ENCODE results near the gene IL6R. TPM values are rescaled to one million over a fixed set of nuclear protein-coding genes. Genes with fewer than 3 reads are reported as not detected.
A peak's percentile ranks its signal among the peaks of the same experiment; 100 is the strongest.

Gene IL6R
- total RNA-seq, 1 donor from 2014 or later, result 2.2 TPM

DNA sequence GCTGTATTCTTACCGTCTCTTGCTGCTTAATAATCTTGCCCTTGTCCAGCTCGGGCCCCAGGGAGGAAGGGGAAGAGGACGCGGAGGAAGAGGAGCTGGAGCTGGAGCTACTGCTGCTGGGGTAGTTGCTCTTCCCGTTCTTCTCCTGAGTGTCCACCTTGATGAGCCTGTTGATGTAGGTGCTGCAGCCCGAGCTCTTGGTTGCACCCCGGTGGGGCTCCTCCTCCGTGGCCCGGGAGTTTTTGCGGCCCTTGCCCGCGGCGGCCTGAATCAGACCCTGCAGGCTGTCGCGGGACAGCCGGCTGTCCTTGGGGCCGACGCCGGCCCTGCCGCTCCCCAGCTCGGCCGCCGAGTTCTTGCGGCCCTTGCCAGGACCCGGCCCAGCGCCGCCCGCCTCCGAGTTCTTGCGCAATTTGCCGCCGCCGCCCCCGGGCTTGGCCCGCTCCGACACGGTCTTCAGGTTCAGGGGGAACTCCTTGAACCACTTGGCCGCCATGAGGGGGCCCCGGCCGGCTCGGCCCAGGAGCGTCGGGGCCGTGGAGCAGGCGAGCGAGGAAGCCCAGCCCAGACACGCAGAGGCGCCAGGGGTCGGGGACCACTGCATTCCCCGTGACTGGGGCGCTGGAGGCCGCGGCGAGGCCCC is 96.4 kb downstream of the IL6R start:
- H3K4me1 ChIP-seq (ENCODE audit: insufficient read depth, low read length), result no peaks in the 10 kb centered on the region
- H2AFZ ChIP-seq (ENCODE audit: low read depth, low read length), result no peak overlapping the region
- H4K20me1 ChIP-seq (ENCODE audit: insufficient read depth, low read length), result no peaks in the 10 kb centered on the region
- H3K36me3 Mint-ChIP-seq (ENCODE audit: low read depth, unreplicated experiment), result no peaks in the 10 kb centered on the region
- FAIRE-seq (no peak), DNase-seq (ENCODE audit: low read depth) (no peak)
- peak overlapping the region; percentile 33 for H3K4me2 ChIP-seq (ENCODE audit: low read length)
- peaks cover 12% of the 10 kb centered on the region for H3K9me3 ChIP-seq (ENCODE audit: insufficient read depth, low read depth, low read length)
- no peaks in the 10 kb centered on the region for H3K36me3 ChIP-seq (ENCODE audit: insufficient read depth, low read length)
- H3K4me1 Mint-ChIP-seq (ENCODE audit: low read depth, unreplicated experiment), result peaks cover 7% of the 10 kb centered on the region
- peak; percentile 94 for TF ChIP-seq EZH2 (IDR thresholded peaks at IDR 0.05; ENCODE audit: insufficient read depth, low read length)
- TF ChIP-seq, protein P1, sequence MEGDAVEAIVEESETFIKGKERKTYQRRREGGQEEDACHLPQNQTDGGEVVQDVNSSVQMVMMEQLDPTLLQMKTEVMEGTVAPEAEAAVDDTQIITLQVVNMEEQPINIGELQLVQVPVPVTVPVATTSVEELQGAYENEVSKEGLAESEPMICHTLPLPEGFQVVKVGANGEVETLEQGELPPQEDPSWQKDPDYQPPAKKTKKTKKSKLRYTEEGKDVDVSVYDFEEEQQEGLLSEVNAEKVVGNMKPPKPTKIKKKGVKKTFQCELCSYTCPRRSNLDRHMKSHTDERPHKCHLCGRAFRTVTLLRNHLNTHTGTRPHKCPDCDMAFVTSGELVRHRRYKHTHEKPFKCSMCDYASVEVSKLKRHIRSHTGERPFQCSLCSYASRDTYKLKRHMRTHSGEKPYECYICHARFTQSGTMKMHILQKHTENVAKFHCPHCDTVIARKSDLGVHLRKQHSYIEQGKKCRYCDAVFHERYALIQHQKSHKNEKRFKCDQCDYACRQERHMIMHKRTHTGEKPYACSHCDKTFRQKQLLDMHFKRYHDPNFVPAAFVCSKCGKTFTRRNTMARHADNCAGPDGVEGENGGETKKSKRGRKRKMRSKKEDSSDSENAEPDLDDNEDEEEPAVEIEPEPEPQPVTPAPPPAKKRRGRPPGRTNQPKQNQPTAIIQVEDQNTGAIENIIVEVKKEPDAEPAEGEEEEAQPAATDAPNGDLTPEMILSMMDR (IDR thresholded peaks at IDR 0.05; ENCODE audit: insufficient read depth, low read depth, low read length), result no peak
- H3K79me2 ChIP-seq (ENCODE audit: insufficient read depth, low read length), result no peaks in the 10 kb centered on the region
- H3K27ac Mint-ChIP-seq (ENCODE audit: unreplicated experiment), result no peak overlapping the region
- no peak overlapping the region for H3K27ac ChIP-seq (ENCODE audit: low read depth, low read length)
- H3K9me3 Mint-ChIP-seq (ENCODE audit: unreplicated experiment), result peaks cover 16% of the 10 kb centered on the region
- H3K27me3 Mint-ChIP-seq (ENCODE audit: low read depth, unreplicated experiment), result peaks cover 63% of the 10 kb centered on the region
- H3K9ac ChIP-seq (ENCODE audit: low read length), result no peak overlapping the region
- H3K4me3 ChIP-seq (ENCODE audit: insufficient read depth, low read depth, low read length), result no peak overlapping the region
- H3K4me3 Mint-ChIP-seq (ENCODE audit: unreplicated experiment), result no peak overlapping the region
- peaks cover 74% of the 10 kb centered on the region for H3K27me3 ChIP-seq (ENCODE audit: insufficient read depth, low read length)

GRCh38 chr1:154502066-154502743 is 97.1 kb downstream of the IL6R start, which contains the start of the genes SHE and TDRD10:
Gene SHE, minus strand, starts transcription at chr1:154502412. Its CDS starts 386 bp downstream, at chr1:154502026.
Gene TDRD10, plus strand, starts transcription at chr1:154502219. Its CDS starts 4,685 bp downstream, at chr1:154506904.
- peak within 1 kb of the TSS; percentile 33 for H3K4me2 ChIP-seq (ENCODE audit: low read length)
- H3K79me2 ChIP-seq (ENCODE audit: insufficient read depth, low read length), result no peaks in the 10 kb centered on the region
- H4K20me1 ChIP-seq (ENCODE audit: insufficient read depth, low read length), result no peaks in the 10 kb centered on the region
- no peak within 1 kb of the TSS for H3K27ac Mint-ChIP-seq (ENCODE audit: unreplicated experiment)
- H3K36me3 Mint-ChIP-seq (ENCODE audit: low read depth, unreplicated experiment), result no peaks in the 10 kb centered on the region
- no peak within 1 kb of the TSS for H3K4me3 ChIP-seq (ENCODE audit: insufficient read depth, low read depth, low read length)
- FAIRE-seq (no peak), DNase-seq (ENCODE audit: low read depth) (no peak)
- H3K9me3 Mint-ChIP-seq (ENCODE audit: unreplicated experiment), result peaks cover 16% of the 10 kb centered on the region
- H3K27me3 Mint-ChIP-seq (ENCODE audit: low read depth, unreplicated experiment), result peaks cover 69% of the 10 kb centered on the region
- no peaks in the 10 kb centered on the region for H3K4me1 ChIP-seq (ENCODE audit: insufficient read depth, low read length)
- TF ChIP-seq, protein P1 (IDR thresholded peaks at IDR 0.05; ENCODE audit: insufficient read depth, low read depth, low read length), result no peak
- TF ChIP-seq EZH2 (IDR thresholded peaks at IDR 0.05; ENCODE audit: insufficient read depth, low read length), result peak; percentile 90
- no peaks in the 10 kb centered on the region for H3K36me3 ChIP-seq (ENCODE audit: insufficient read depth, low read length)
- peaks cover under 1% of the 10 kb centered on the region for H3K4me1 Mint-ChIP-seq (ENCODE audit: low read depth, unreplicated experiment)
- peaks cover 75% of the 10 kb centered on the region for H3K27me3 ChIP-seq (ENCODE audit: insufficient read depth, low read length)
- no peak within 1 kb of the TSS for H3K4me3 Mint-ChIP-seq (ENCODE audit: unreplicated experiment)
- no peak within 1 kb of the TSS for H3K9ac ChIP-seq (ENCODE audit: low read length)
- H3K27ac ChIP-seq (ENCODE audit: low read depth, low read length), result no peak within 1 kb of the TSS
- no peak within 1 kb of the TSS for H2AFZ ChIP-seq (ENCODE audit: low read depth, low read length)
- H3K9me3 ChIP-seq (ENCODE audit: insufficient read depth, low read depth, low read length), result peaks cover 12% of the 10 kb centered on the region

- H3K27ac Mint-ChIP-seq (ENCODE audit: unreplicated experiment), result no peak overlapping the region
- TF ChIP-seq, protein P1 (IDR thresholded peaks at IDR 0.05; ENCODE audit: insufficient read depth, low read depth, low read length), result no peak
- TF ChIP-seq EZH2 (IDR thresholded peaks at IDR 0.05; ENCODE audit: insufficient read depth, low read length), result peak; percentile 27
- H3K4me3 Mint-ChIP-seq (ENCODE audit: unreplicated experiment), result no peak overlapping the region
- peaks cover 74% of the 10 kb centered on the region for H3K27me3 Mint-ChIP-seq (ENCODE audit: low read depth, unreplicated experiment)
- H3K4me1 Mint-ChIP-seq (ENCODE audit: low read depth, unreplicated experiment), result no peaks in the 10 kb centered on the region
- Histone ChIP-seq H3K79me2 (ENCODE audit: insufficient read depth, low read length) (no peaks in the 10 kb centered on the region), H4K20me1 (ENCODE audit: insufficient read depth, low read length) (no peaks in the 10 kb centered on the region), H3K27ac (ENCODE audit: low read depth, low read length) (no peak overlapping the region), H3K4me2 (ENCODE audit: low read length) (no peak overlapping the region), H3K27me3 (ENCODE audit: insufficient read depth, low read length) (peaks cover 75% of the 10 kb centered on the region), H3K4me1 (ENCODE audit: insufficient read depth, low read length) (no peaks in the 10 kb centered on the region), H3K4me3 (ENCODE audit: insufficient read depth, low read depth, low read length) (no peak overlapping the region), H3K9me3 (ENCODE audit: insufficient read depth, low read depth, low read length) (peaks cover 12% of the 10 kb centered on the region), H3K36me3 (ENCODE audit: insufficient read depth, low read length) (no peaks in the 10 kb centered on the region), H3K9ac (ENCODE audit: low read length) (no peak overlapping the region), H2AFZ (ENCODE audit: low read depth, low read length) (no peak overlapping the region)
- DNase-seq (ENCODE audit: low read depth), result no peak
- no peak for FAIRE-seq
- no peaks in the 10 kb centered on the region for H3K36me3 Mint-ChIP-seq (ENCODE audit: low read depth, unreplicated experiment)
- peaks cover 21% of the 10 kb centered on the region for H3K9me3 Mint-ChIP-seq (ENCODE audit: unreplicated experiment)
These were observed 97.6 kb downstream of the IL6R start for GRCh38 chr1:154502744-154503115.

Data from astrocyte (in vitro differentiated cells and primary cell).